ENCODE data around the gene CEP72. TPM values are rescaled to one million over a fixed set of nuclear protein-coding genes. Genes with fewer than 3 reads are reported as not detected.
"Not testable (repeated sequence)": the region's sequence is repeated elsewhere in the genome, so short reads cannot be mapped to it uniquely, and the experiment has no call there.

Gene CEP72
- total and polyA plus RNA-seq, 5 experiments from 2014 or later, result 2.8 to 28.8 (median 6.4) TPM

GRCh38 chr5:685262-686171 is 73.4 kb downstream of the CEP72 start:
- Mint-ChIP-seq H3K27ac (peak overlapping the region in 1 of 10 donors; percentile 29), H3K27me3 (peaks cover 0 to 34% (median 0%) of the 10 kb centered on the region in 5 donors), H3K4me3 (no peak overlapping the region), H3K36me3 (no peaks in the 10 kb centered on the region), H3K4me1 (no peaks in the 10 kb centered on the region), H3K9me3 (peaks cover 0 to 2% (median 0%) of the 10 kb centered on the region in 9 donors)
- POLR2A ChIA-PET, result no interaction called here
- peak in 1 of 10 donors; percentile 58 for DNase-seq
- no peak for ATAC-seq

GRCh38 chr5:686172-686523 is 74.0 kb downstream of the CEP72 start:
- ATAC-seq, H3K4me3 Mint-ChIP-seq, DNase-seq, H3K9me3 Mint-ChIP-seq, H3K4me1 Mint-ChIP-seq, H3K36me3 Mint-ChIP-seq, H3K27ac Mint-ChIP-seq, POLR2A ChIA-PET: not testable (repeated sequence)
- H3K27me3 Mint-ChIP-seq, result peaks cover 0 to 29% (median 0%) of the 10 kb centered on the region in 5 donors

GRCh38 chr5:686936-687335 is 74.8 kb downstream of the CEP72 start:
- POLR2A ChIA-PET, H3K36me3 Mint-ChIP-seq, H3K27ac Mint-ChIP-seq, H3K4me3 Mint-ChIP-seq, ATAC-seq, H3K9me3 Mint-ChIP-seq, DNase-seq, H3K4me1 Mint-ChIP-seq: not testable (repeated sequence)
- H3K27me3 Mint-ChIP-seq, result peaks cover 0 to 26% (median 0%) of the 10 kb centered on the region in 5 donors

GRCh38 chr5:688348-689010 is 76.3 kb downstream of the CEP72 start:
- peaks cover 0 to 24% (median 0%) of the 10 kb centered on the region in 5 donors for H3K27me3 Mint-ChIP-seq
- H3K27ac Mint-ChIP-seq, H3K9me3 Mint-ChIP-seq, H3K4me1 Mint-ChIP-seq, H3K36me3 Mint-ChIP-seq, H3K4me3 Mint-ChIP-seq, DNase-seq, POLR2A ChIA-PET, ATAC-seq: not testable (repeated sequence)

GRCh38 chr5:690293-690692 is 78.2 kb downstream of the CEP72 start:
- not testable (repeated sequence) for H3K4me1 Mint-ChIP-seq

GRCh38 chr5:691049-691448 is 78.9 kb downstream of the CEP72 start:
- ATAC-seq, DNase-seq, H3K4me3 Mint-ChIP-seq, H3K9me3 Mint-ChIP-seq, H3K27ac Mint-ChIP-seq, H3K4me1 Mint-ChIP-seq, H3K27me3 Mint-ChIP-seq, POLR2A ChIA-PET, H3K36me3 Mint-ChIP-seq: not testable (repeated sequence)

More at GRCh38 chr5:690293-690692, 78.2 kb downstream of the CEP72 start:
- H3K4me3 Mint-ChIP-seq, H3K9me3 Mint-ChIP-seq, ATAC-seq, POLR2A ChIA-PET, DNase-seq, H3K36me3 Mint-ChIP-seq, H3K27me3 Mint-ChIP-seq, H3K27ac Mint-ChIP-seq: not testable (repeated sequence)

- Mint-ChIP-seq H3K9me3 (no peaks in the 10 kb centered on the region), H3K27me3 (peaks cover 0 to 3% (median under 1%) of the 10 kb centered on the region in 5 donors), H3K4me1 (no peaks in the 10 kb centered on the region), H3K27ac (peak overlapping the region in 1 of 10 donors; percentile 11), H3K4me3 (peak overlapping the region in 9 of 10 donors; percentile 23 to 80 (median 59)), H3K36me3 (no peaks in the 10 kb centered on the region)
- ATAC-seq, result no peak
- POLR2A ChIA-PET, result no interaction called here
- DNase-seq, result no peak
Measured at GRCh38 chr5:691817-692528, 79.8 kb downstream of the CEP72 start.

- POLR2A ChIA-PET, H3K36me3 Mint-ChIP-seq, H3K4me1 Mint-ChIP-seq, H3K9me3 Mint-ChIP-seq, H3K27me3 Mint-ChIP-seq: not testable (repeated sequence)
- ATAC-seq (peak; percentile 14 to 42), DNase-seq (peak in 2 of 10 donors; percentile 27 to 36)
- peak overlapping the region in 9 of 10 donors; percentile 23 to 80 (median 59) for H3K4me3 Mint-ChIP-seq
- peak overlapping the region in 1 of 10 donors; percentile 11 for H3K27ac Mint-ChIP-seq
Measured at GRCh38 chr5:692529-693041, 80.4 kb downstream of the CEP72 start.

- H3K27me3 Mint-ChIP-seq, H3K36me3 Mint-ChIP-seq, H3K4me1 Mint-ChIP-seq, POLR2A ChIA-PET, H3K9me3 Mint-ChIP-seq: not testable (repeated sequence)
- H3K27ac Mint-ChIP-seq, result peak within 1 kb of the TSS in 1 of 10 donors; percentile 11
- H3K4me3 Mint-ChIP-seq, result peak within 1 kb of the TSS in 9 of 10 donors; percentile 27 to 81 (median 59)
- DNase-seq (peak; percentile 48 to 83 (median 62)), ATAC-seq (peak; percentile 75 to 81)
Measured at GRCh38 chr5:693271-694041, 81.3 kb downstream of the CEP72 start, which contains the start of gene TPPP. TPPP (minus strand) TSS chr5:693352; CDS start chr5:678060, 15,292 bp downstream.

GRCh38 chr5:694042-694431 is 81.9 kb downstream of the CEP72 start:
- peak; percentile 15 to 16 for ATAC-seq
- H3K27ac Mint-ChIP-seq, DNase-seq, H3K4me1 Mint-ChIP-seq, H3K27me3 Mint-ChIP-seq, POLR2A ChIA-PET, H3K9me3 Mint-ChIP-seq, H3K36me3 Mint-ChIP-seq: not testable (repeated sequence)
- H3K4me3 Mint-ChIP-seq, result peak overlapping the region in 3 of 10 donors; percentile 27 to 81 (median 39)

- H3K4me3 Mint-ChIP-seq, H3K27ac Mint-ChIP-seq, ATAC-seq, H3K9me3 Mint-ChIP-seq, POLR2A ChIA-PET, DNase-seq, H3K4me1 Mint-ChIP-seq, H3K36me3 Mint-ChIP-seq, H3K27me3 Mint-ChIP-seq: not testable (repeated sequence)
Measured at GRCh38 chr5:695475-695874, 83.3 kb downstream of the CEP72 start.

GRCh38 chr5:696191-696590 is 84.1 kb downstream of the CEP72 start:
- H3K4me3 Mint-ChIP-seq, H3K27me3 Mint-ChIP-seq, ATAC-seq, H3K27ac Mint-ChIP-seq, H3K9me3 Mint-ChIP-seq, H3K4me1 Mint-ChIP-seq, POLR2A ChIA-PET, DNase-seq, H3K36me3 Mint-ChIP-seq: not testable (repeated sequence)
